A549 (cell line): ENCODE data around the gene SYCP2.

Experiments used
- GATA3 ChIP-seq: IDR thresholded peaks from 2 replicates; pipeline ENCODE4 v1.6.1; 2012; ENCODE audit warnings: borderline replicate concordance
- POLR2A ChIP-seq: IDR thresholded peaks from 2 replicates; pipeline ENCODE4 v1.6.1; 2012; ENCODE audit warnings: mild to moderate bottlenecking, low read length
- POLR2AphosphoS2 ChIP-seq: conservative IDR thresholded peaks from 2 replicates; pipeline ENCODE4 v1.6.1; 2012; ENCODE audit warnings: low read length, improper control_type of control experiment, inconsistent platforms
- RAD21 ChIP-seq, 2 experiments: fragments of >200 bp in 1 of 2; sonication (Bioruptor Twin) in 1 of 2; formaldehyde crosslinking in 1 of 2; IDR thresholded peaks in 1 of 2; conservative IDR thresholded peaks in 1 of 2; 2 replicates in 1 of 2; 3 replicates in 1 of 2; pipeline ENCODE4 v1.6.1; 2012 to 2018; ENCODE audit warnings: inconsistent platforms in 1 of 2
- SMC3 ChIP-seq: fragments of >200 bp; sonication (Bioruptor Twin); formaldehyde crosslinking; IDR thresholded peaks from 3 replicates; pipeline ENCODE4 v1.6.1; 2018; ENCODE audit warnings: inconsistent platforms
- TF ChIP-seq, protein P1 (sequence below): fragments of >200 bp; sonication (Bioruptor Twin); formaldehyde crosslinking; IDR thresholded peaks from 3 replicates; pipeline ENCODE4 v1.5.1; 2016

- no peak for TF ChIP-seq POLR2A
- TF ChIP-seq, protein P1, sequence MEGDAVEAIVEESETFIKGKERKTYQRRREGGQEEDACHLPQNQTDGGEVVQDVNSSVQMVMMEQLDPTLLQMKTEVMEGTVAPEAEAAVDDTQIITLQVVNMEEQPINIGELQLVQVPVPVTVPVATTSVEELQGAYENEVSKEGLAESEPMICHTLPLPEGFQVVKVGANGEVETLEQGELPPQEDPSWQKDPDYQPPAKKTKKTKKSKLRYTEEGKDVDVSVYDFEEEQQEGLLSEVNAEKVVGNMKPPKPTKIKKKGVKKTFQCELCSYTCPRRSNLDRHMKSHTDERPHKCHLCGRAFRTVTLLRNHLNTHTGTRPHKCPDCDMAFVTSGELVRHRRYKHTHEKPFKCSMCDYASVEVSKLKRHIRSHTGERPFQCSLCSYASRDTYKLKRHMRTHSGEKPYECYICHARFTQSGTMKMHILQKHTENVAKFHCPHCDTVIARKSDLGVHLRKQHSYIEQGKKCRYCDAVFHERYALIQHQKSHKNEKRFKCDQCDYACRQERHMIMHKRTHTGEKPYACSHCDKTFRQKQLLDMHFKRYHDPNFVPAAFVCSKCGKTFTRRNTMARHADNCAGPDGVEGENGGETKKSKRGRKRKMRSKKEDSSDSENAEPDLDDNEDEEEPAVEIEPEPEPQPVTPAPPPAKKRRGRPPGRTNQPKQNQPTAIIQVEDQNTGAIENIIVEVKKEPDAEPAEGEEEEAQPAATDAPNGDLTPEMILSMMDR = no peak
- no peak for TF ChIP-seq GATA3
- TF ChIP-seq POLR2AphosphoS2 = no peak
- TF ChIP-seq RAD21 (conservative IDR thresholded peaks at IDR 0.05 in 1 of 2, IDR thresholded peaks at IDR 0.05 in 1 of 2) = no peak
- TF ChIP-seq SMC3 = no peak
These were observed 38.0 kb upstream of the SYCP2 start for GRCh38 chr20:59971428-59971827.
